BE2C (cell line): Measurements from ENCODE around the gene FXYD5.
"Not testable (repeated sequence)": the region's sequence is repeated elsewhere in the genome, so short reads cannot be mapped to it uniquely, and the experiment has no call there.

Experiments
- DNase-seq: peaks from one replicate; pipeline ENCODE4 v3.0.0-alpha.2; 2020
- H3K27me3 ChIP-seq: fragments of 250-450 bp; sonication (Bioruptor Pico); 2 replicates; pipeline ENCODE4 v1.5.1; 2020; ENCODE audit warnings: mild to moderate bottlenecking
- H3K36me3 ChIP-seq: fragments of 250-450 bp; sonication (Bioruptor Pico); 2 replicates; pipeline ENCODE4 v1.5.1; 2020; ENCODE audit warnings: mild to moderate bottlenecking
- H3K4me1 ChIP-seq: fragments of 250-450 bp; sonication (Bioruptor Pico); 2 replicates; pipeline ENCODE4 v1.5.1; 2020
- H3K4me3 ChIP-seq: 2 replicates; pipeline ENCODE4 v1.5.1; 2011; ENCODE audit warnings: low read depth, low read length
- H3K9me3 ChIP-seq: fragments of 250-450 bp; sonication (Bioruptor Pico); 2 replicates; pipeline ENCODE4 v1.5.1; 2020
- TF ChIP-seq, protein P1 (sequence below): IDR thresholded peaks from 2 replicates; pipeline ENCODE4 v1.5.1; 2012; ENCODE audit warnings: mild to moderate bottlenecking, low read depth, low read length

The FXYD5 gene

DNA sequence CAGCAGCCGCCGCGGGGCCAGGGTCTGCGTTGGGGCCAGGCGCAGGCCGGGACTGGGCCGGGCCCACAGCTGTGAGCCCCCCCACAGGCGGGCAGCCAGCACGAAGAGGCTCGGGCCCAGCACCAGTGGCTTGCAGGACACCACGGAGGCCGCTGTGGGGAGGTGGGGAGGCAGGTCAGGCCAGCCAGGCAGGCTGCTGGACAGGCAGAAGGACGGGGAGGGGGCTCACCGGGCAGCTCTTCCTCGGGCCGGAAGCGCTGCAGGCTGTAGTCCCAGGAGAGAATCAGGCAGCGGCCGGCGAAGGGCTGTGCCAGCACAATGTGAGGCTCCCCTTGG, 27.9 kb upstream of the FXYD5 start:
- 0 out of 2 replicates have a peak, but pooled peaks cover 3% of the 10 kb centered on the region for H3K4me1 ChIP-seq
- H3K9me3 ChIP-seq, result no peaks in the 10 kb centered on the region
- TF ChIP-seq, protein P1, sequence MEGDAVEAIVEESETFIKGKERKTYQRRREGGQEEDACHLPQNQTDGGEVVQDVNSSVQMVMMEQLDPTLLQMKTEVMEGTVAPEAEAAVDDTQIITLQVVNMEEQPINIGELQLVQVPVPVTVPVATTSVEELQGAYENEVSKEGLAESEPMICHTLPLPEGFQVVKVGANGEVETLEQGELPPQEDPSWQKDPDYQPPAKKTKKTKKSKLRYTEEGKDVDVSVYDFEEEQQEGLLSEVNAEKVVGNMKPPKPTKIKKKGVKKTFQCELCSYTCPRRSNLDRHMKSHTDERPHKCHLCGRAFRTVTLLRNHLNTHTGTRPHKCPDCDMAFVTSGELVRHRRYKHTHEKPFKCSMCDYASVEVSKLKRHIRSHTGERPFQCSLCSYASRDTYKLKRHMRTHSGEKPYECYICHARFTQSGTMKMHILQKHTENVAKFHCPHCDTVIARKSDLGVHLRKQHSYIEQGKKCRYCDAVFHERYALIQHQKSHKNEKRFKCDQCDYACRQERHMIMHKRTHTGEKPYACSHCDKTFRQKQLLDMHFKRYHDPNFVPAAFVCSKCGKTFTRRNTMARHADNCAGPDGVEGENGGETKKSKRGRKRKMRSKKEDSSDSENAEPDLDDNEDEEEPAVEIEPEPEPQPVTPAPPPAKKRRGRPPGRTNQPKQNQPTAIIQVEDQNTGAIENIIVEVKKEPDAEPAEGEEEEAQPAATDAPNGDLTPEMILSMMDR, result no peak
- H3K27me3 ChIP-seq, result no peaks in the 10 kb centered on the region
- DNase-seq, result no peak
- H3K36me3 ChIP-seq, result no peaks in the 10 kb centered on the region
- H3K4me3 ChIP-seq, result no peak overlapping the region

DNA sequence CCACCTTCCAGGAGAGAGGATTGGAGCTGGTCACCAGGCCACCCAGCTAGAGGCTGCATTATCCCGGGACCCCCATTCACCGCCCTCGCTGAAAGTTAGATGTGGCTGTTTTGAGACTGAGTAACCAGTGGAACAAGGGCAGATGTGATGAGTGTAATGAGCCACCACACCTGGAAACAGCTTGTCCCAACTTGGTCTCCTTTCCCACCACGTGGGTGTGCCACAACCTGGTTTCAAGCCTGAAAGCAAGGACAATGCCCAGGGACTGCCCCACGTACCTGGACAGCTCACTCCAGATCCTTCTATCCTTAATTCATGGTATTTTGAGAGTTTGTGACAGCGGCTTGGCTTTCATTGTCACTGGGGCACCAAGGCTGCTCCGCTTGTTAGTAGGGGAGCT, 26.7 kb upstream of the FXYD5 start:
- no peak for DNase-seq
- no peaks in the 10 kb centered on the region for H3K9me3 ChIP-seq
- H3K27me3 ChIP-seq, result no peaks in the 10 kb centered on the region
- TF ChIP-seq, protein P1, result no peak
- H3K4me3 ChIP-seq, result no peak overlapping the region
- H3K4me1 ChIP-seq, result 0 out of 2 replicates have a peak, but pooled peaks cover 3% of the 10 kb centered on the region
- no peaks in the 10 kb centered on the region for H3K36me3 ChIP-seq

DNA sequence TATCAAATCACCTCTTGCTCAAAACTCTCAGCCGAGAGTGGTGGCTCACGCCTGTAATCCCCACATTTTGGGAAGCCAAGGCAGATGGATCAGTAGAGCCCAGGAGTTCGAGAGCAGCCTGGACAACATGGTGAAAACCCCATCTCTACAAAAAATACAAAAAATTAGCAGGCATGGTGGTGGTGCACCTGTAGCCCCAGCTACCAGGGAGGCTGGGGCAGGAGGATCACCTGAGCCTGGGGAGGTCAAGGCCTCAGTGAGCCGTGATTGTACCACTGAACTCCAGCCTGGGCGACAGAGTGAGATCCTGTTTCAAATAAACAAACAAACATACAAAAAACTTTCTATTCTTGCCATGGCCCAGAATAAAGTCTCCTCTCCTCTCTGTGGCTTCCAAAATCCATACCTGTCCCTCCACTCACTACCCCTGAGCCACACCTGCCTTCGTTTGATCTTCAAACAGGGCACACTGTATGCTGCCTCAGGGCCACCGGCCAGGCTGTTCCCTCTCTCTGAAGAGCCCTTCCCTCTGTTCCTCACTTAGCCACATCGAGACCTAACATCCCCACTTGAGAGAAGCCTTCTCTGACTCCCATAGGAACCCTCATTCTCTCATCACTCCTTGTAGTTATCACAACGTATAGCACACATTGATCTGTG, 26.0 kb upstream of the FXYD5 start:
- no peaks in the 10 kb centered on the region for H3K9me3 ChIP-seq

DNA sequence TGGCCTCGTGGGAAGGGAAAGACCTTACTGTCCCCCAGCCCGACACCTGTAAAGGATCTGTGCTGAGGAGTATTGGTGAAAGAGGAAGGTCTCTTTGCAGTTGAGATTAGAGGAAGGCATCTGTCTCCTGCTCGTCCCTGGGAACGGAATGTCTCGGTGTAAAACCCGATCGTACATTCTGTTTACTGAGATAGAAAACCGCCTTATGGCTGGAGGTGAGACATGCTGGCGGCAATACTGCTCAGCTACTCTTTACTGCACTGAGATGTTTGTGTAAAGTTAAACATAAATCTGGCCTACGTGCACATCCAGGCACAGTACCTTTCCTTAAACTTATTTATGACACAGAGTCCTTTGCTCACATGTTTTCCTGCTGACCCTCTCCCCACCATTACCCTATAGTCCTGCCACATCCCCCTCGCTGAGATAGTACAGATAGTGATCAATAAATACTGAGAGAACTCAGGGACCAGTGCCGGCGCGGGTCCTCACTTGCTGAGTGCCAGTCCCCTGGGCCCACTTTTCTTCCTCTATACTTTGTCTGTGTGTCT, 24.7 kb upstream of the FXYD5 start:
- H3K4me3 ChIP-seq, H3K27me3 ChIP-seq, DNase-seq, H3K36me3 ChIP-seq, H3K4me1 ChIP-seq, H3K9me3 ChIP-seq: not testable (repeated sequence)

More for the DNA sequence above, 26.0 kb upstream of the FXYD5 start:
- 0 out of 2 replicates have a peak, but pooled peaks cover 3% of the 10 kb centered on the region for H3K4me1 ChIP-seq
- H3K27me3 ChIP-seq, result no peaks in the 10 kb centered on the region
- TF ChIP-seq, protein P1, result no peak
- H3K4me3 ChIP-seq, result no peak overlapping the region
- no peaks in the 10 kb centered on the region for H3K36me3 ChIP-seq
- no peak for DNase-seq

DNA sequence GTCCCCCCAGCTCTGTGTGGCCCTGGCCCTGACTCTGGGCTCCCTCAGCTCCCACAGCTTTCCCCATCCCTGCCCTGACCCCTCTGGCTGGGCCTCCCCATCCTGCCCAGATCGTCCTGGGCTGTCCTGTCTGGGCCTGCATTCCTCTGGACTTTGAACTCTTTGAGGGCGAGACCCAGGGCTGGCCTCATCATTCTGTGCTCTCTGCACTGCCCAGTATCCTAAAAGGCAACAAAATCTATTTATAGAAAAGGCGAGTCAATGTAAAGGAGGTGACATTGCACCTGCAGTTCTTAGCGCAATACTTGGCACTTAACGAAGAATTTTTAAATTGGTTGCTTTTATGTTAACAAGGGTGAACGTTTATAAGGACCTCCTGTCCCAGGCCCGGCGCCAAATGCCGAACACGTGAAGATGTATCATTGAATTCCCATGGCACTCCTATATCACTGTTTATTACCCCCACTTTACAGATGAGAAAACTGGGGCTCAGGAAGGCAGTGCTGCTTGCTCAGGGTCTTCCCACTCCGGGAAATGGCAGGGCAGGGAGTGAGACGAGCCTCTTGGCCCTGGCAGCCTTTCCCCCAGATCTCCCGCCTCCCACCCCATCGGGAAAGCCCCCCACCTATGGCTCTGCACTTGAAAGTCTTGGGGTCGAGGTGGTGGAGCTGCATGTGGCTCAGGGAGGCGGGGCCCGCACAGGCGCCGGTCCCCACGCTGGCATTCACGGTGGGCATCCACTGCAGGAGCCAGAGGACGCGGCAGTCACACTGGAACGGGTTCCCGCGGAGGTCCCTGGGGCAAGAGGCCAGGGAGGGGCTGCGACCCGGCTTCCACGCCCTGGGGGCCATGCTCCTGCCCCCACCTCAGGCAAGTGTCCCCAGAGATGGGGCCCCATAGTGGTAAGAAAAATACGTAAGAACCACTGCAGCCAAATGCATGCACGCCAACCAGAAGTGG, 23.5 kb upstream of the FXYD5 start:
- Histone ChIP-seq H3K27me3 (no peaks in the 10 kb centered on the region), H3K36me3 (no peaks in the 10 kb centered on the region), H3K4me1 (no peaks in the 10 kb centered on the region), H3K4me3 (no peak overlapping the region), H3K9me3 (no peaks in the 10 kb centered on the region)
- DNase-seq, result no peak
- TF ChIP-seq, protein P1, result no peak

DNA sequence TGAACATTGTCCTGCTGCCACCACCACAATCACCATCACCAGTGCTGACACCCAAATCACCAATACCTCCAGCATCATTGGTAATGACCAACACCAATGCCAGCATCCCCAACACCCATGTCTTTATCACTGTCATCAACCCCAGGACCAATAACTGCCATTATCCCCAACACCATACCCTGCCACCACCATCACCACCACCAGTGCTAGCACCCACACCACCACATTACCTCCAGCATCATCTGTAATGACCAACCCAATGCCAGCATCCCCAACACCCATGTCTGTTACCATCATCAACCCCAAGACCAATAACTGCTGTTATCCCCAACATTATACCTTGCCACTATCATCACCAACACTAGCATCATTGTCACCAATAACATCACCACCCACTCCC, 22.3 kb upstream of the FXYD5 start:
- TF ChIP-seq, protein P1, result no peak
- H3K36me3 ChIP-seq, result no peaks in the 10 kb centered on the region
- H3K27me3 ChIP-seq, result no peaks in the 10 kb centered on the region
- no peak for DNase-seq
- no peak overlapping the region for H3K4me3 ChIP-seq
- no peaks in the 10 kb centered on the region for H3K9me3 ChIP-seq
- H3K4me1 ChIP-seq, result no peaks in the 10 kb centered on the region
